ENCODE measurements around the gene NDUFAF2.

DNA sequence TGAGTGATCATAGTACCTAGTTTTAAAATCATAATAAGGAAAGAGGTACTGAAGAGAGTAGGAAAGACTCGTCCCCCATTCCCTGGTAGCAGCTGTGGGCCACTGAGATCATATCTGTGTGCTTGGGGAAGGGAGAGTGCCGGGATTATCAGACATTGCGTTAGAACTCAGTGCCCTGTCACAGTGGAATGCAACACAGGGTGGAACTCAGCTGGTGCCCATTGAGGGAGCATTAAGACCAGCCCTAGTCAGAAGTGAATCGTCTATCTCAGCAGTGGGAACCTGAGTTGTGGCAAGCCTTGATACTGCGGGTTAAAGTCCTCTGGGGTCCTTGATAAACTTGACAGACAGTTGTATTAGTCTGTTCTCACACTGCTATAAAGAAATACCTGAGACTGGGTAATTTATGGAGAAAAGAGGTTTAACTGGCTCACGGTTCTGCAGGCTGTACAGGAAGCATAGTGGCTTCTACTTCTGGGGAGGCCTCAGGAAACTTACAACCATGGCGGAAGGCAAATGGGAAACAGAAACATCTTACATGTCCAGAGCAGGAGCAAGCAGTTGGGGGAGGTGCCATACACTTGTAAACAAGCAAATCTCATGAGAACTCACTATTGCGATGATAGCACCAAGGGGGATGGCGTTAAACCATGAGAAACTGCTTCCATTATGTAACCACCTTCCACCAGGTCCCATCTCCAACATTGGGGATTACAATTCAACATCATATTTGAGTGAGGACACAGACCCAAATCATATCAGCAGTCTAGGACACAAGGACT, 33.1 kb downstream of the NDUFAF2 start:
- TF ChIP-seq, protein P1, sequence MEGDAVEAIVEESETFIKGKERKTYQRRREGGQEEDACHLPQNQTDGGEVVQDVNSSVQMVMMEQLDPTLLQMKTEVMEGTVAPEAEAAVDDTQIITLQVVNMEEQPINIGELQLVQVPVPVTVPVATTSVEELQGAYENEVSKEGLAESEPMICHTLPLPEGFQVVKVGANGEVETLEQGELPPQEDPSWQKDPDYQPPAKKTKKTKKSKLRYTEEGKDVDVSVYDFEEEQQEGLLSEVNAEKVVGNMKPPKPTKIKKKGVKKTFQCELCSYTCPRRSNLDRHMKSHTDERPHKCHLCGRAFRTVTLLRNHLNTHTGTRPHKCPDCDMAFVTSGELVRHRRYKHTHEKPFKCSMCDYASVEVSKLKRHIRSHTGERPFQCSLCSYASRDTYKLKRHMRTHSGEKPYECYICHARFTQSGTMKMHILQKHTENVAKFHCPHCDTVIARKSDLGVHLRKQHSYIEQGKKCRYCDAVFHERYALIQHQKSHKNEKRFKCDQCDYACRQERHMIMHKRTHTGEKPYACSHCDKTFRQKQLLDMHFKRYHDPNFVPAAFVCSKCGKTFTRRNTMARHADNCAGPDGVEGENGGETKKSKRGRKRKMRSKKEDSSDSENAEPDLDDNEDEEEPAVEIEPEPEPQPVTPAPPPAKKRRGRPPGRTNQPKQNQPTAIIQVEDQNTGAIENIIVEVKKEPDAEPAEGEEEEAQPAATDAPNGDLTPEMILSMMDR (IDR thresholded peaks at IDR 0.05; ENCODE audit: insufficient read depth, low read length, poor library complexity, severe bottlenecking) = no peak
- TF ChIP-seq EZH2phosphoT487 (conservative IDR thresholded peaks at IDR 0.05; ENCODE audit: low read length) = no peak

All from SU-DHL-6 (cell line).